ENCODE measurements around the gene C19orf33. TPM values are rescaled to one million over a fixed set of nuclear protein-coding genes. Genes with fewer than 3 reads are reported as not detected.

Gene C19orf33
- total RNA-seq, 1 experiment from 2014 or later, result 135 TPM

DNA sequence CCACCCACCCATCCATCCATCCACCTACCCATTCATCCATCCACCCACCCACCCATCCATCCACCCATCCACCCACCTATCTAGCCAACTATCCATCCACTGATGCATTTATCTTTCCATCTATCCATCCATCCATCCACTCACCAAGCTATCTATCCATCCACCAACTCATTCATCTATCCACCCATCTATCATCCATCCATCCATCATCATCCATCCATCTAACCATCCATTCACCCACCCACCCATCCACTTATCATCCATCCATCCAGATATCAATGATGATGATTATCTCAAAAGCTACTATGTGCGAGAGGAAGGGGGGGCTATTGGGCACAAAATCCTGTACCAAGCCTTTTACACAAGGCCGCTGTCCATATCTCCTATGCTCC is 6.2 kb downstream of the C19orf33 start:
- peaks cover 9 to 15% of the 10 kb centered on the region in 2 experiments for H3K4me1 ChIP-seq (ENCODE audit: control insufficient read depth in 1 of 2, insufficient read depth in 2 of 2, low read length in 2 of 2)
- no peaks in the 10 kb centered on the region for H3K9me3 ChIP-seq (ENCODE audit: control insufficient read depth in 1 of 2, insufficient read depth in 1 of 2, low read depth in 1 of 2, low read length in 2 of 2)
- ChIA-PET CTCF (no interaction called here), POLR2A (interaction anchor here (1.3 kb wide), 1 partner anchor 45 kb away, joined by 3 read pairs; no protein-coding TSS in a partner anchor), RAD21 (ENCODE audit: low non-redundant PET in 1 of 2, low total read pairs in 2 of 2, uncharacterized antibody in 2 of 2, unreplicated experiment in 2 of 2) (no interaction called here)
- H3K36me3 ChIP-seq (ENCODE audit: control insufficient read depth in 1 of 2, insufficient read depth in 2 of 2, low read length in 2 of 2), result peaks cover 10% of the 10 kb centered on the region in 2 experiments; a peak in 3 of 4 replicates
- H2AFZ ChIP-seq (ENCODE audit: low read depth, low read length, poor library complexity, severe bottlenecking), result no peak overlapping the region
- DNase-seq (ENCODE audit: low read depth, low spot score) (no peak), ATAC-seq (no peak)
- no peak overlapping the region for H3K4me2 ChIP-seq (ENCODE audit: low read length)
- no peak overlapping the region for H3K9ac ChIP-seq (ENCODE audit: low read length)
- no peak overlapping the region for H3K27ac ChIP-seq (ENCODE audit: low read depth, low read length)
- H3K4me3 ChIP-seq (replicated peaks in 1 of 2; ENCODE audit: low read depth in 1 of 2, low read length in 2 of 2), result no peak overlapping the region
- no peaks in the 10 kb centered on the region for H3K27me3 ChIP-seq (ENCODE audit: insufficient read depth, low read length)
- no peaks in the 10 kb centered on the region for H4K20me1 ChIP-seq (ENCODE audit: insufficient read depth)
- no TSS peak for BruUV-seq (replicated peaks)
- no peaks in the 10 kb centered on the region for H3K9me2 ChIP-seq (ENCODE audit: insufficient read depth)
- intact Hi-C loops (cut with micrococcal nuclease), result no loop called here
- H3K79me2 ChIP-seq (ENCODE audit: insufficient read depth, low read length), result peaks cover 19% of the 10 kb centered on the region; the same call in 1 of the 2 replicates
- TF ChIP-seq EGR1 (IDR thresholded peaks at IDR 0.05; ENCODE audit: low read depth) (no peak), POLR2A (IDR thresholded peaks at IDR 0.05; ENCODE audit: borderline replicate concordance, extremely low read depth, insufficient read depth, insufficient read length) (no peak), EZH2phosphoT487 (IDR thresholded peaks at IDR 0.05; ENCODE audit: borderline replicate concordance) (no peak), SIN3A (IDR thresholded peaks at IDR 0.05; ENCODE audit: low read depth) (no peak), ZNF274 (IDR thresholded peaks at IDR 0.05; ENCODE audit: low read depth, low read length) (no peak), SP1 (IDR thresholded peaks at IDR 0.05; ENCODE audit: low read depth) (no peak), RAD21 (IDR thresholded peaks at IDR 0.05; ENCODE audit: low read depth) (no peak), SRF (IDR thresholded peaks at IDR 0.05; ENCODE audit: low read depth) (no peak)
- TF ChIP-seq, protein P1, sequence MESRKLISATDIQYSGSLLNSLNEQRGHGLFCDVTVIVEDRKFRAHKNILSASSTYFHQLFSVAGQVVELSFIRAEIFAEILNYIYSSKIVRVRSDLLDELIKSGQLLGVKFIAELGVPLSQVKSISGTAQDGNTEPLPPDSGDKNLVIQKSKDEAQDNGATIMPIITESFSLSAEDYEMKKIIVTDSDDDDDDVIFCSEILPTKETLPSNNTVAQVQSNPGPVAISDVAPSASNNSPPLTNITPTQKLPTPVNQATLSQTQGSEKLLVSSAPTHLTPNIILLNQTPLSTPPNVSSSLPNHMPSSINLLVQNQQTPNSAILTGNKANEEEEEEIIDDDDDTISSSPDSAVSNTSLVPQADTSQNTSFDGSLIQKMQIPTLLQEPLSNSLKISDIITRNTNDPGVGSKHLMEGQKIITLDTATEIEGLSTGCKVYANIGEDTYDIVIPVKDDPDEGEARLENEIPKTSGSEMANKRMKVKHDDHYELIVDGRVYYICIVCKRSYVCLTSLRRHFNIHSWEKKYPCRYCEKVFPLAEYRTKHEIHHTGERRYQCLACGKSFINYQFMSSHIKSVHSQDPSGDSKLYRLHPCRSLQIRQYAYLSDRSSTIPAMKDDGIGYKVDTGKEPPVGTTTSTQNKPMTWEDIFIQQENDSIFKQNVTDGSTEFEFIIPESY (IDR thresholded peaks at IDR 0.05; ENCODE audit: extremely low read depth, insufficient replicate concordance, low read length), result no peak
